ENCODE measurements around the gene VTN.
A peak's percentile ranks its signal among the peaks of the same experiment; 100 is the strongest.

Gene VTN

DNA sequence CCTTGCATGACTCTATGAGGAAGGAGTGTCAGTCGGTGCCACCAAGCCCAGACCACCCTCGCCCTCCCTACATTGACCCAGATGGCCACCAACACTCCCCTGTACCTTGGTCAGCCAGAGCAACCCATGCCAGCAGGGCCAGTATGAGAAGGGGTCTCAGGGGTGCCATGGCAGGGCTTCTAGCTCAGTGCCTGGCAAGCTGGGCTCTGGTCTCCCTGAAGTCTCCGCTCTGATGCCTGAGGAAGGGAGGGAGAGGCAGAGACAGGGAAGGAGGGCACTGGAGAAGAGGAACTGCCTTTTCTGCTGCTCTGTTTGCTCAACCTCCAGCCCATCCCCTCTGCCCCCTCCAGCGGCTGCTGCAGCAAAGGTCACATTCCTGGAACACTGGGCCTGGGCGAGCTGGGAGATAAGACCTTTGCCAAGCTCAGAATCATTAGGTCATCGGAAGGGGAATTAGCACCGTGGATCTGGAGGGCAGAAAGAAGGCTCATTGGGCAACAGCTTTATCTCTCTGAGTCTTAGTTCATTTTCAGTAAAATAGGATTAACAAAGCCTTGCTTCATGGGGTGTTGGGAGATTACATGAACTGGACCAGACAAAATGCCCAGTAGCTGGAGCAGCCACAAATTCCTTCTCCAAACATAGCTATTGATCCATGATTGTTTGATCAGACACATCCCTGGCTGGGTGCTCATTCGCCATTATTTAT is at the start of gene VTN:
Gene VTN, minus strand, starts transcription at position 273 of the 709 bp plus-strand sequence. Its CDS starts 104 bp downstream, at position 169.
- peak; percentile 56 for DNase-seq (ENCODE audit: low spot score)

GRCh38 chr17:28416703-28417311 is 46.7 kb upstream of the VTN start:
- peak; percentile 76 for DNase-seq (ENCODE audit: low spot score)

DNA sequence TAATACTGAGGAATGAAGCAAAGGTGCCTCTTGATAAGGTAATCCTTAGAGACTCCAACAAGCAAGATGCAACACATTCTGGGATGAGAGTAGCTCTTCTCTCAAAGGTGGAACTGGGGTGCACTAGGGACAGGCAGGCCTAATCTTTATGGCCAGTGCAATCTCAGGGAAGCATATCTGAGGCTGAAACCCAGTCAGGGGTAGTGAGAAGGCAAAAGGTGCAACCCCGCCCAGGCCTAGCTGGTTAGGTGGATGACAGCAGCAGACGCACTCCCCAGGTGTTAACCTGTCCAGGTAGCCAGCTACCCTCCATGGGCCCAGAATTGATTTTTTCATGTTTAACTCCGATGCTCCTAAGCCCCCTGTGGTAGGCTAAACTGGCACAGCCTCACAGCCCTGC is 45.8 kb upstream of the VTN start:
- DNase-seq (ENCODE audit: low spot score), result no peak

DNA sequence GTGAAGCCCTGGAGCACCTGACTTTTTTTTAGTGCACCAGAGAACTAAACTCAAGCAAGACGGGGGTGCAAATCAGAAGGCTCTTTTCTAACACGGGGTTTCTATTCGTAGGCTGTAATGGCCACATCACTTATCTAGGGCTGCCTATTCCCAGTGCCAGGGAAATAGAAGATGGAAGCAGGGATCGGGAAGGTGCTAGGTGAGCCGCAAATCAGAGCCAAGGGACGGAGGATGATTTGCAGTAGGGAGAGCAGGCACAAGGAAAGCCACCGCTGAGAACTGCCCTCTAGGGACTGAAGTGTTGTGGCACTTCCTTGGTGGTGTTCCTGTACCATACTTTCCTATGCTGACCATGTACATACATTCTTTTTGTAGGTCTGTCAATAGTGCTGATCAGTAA is 43.7 kb upstream of the VTN start:
- DNase-seq (ENCODE audit: low spot score), result no peak

DNA sequence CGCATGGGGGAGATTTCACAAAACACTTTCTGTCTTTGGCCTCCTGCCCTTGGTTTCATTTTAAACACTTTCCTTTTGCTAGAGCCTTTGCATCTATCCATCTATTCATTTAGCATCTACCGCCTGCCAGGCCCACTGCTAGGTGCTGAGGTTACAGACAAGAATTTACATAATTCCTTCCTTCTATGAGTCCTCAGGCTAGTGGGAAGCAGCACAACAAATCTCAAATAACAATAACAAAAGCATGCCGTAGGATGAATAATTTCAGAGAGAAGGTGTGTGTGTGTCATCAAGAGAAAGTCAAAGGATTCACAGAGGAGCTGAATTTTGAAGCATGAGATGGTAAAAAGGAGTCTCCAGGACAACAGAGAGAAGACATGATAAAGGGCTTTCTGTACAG is 42.0 kb upstream of the VTN start:
- no peak for DNase-seq (ENCODE audit: low spot score)

DNA sequence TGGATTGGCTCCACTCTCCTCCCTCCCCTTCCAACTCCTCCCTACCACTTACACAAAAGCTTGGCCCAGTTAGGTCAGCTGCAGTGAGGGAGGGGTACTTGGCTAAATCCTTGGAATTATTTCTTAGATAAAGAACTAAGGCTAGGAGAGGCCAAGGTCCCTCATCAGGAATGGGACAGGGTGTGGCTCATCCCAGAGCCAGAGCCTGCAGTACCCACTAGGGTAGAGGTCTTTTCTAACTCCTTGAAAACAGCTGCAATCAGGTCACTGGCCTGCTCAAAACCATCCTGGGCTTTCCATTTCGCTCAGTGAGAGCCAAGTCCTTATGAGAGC is 37.8 kb upstream of the VTN start:
- no peak for DNase-seq (ENCODE audit: low spot score)

DNA sequence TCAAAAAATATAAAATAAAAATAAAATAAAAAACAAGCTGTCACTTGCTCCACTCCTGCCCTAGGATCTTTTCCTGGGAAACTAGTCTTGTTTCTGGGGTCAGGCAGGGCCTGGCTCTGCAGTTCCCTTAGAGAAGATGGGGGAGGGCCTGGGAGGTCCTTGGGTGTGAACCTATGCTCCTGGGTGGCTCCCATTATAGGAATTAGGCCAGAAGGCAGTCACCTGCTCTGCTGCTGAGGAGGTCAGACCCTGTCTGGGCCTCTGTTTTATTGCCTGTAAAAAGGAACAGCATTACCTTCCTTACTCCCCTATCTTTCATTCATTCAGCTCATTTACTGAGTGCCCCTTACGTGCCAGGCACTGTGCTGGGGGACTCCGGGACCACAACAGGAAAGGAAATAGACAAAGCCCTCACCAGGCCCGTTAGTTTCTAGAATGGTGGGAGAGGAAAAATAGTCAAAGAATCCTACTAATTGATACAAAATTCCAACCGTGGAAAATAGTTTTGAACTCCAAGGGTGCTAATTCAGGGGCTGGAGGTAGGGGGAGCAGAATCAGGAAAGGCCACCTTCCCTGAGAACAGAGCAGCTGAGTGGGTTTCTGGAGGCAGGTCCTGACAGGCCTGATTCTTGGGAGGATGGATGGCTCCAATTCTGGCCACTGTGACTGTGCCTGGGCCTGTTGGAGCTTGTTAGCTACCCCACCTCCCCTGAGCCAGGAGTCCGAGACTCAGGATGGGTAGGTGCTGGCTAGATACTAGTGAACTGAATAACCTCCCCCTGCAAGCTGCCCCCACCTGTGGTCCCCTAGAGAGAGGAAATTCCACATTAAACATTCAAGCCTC is 37.2 kb upstream of the VTN start:
- DNase-seq (ENCODE audit: low spot score), result peak; percentile 85

GRCh38 chr17:28406473-28406814 is 36.3 kb upstream of the VTN start:
- peak; percentile 55 for DNase-seq (ENCODE audit: low spot score)

- peak; percentile 82 for DNase-seq (ENCODE audit: low spot score)
These were observed 35.7 kb upstream of the VTN start, which contains the start of gene SLC46A1 for GRCh38 chr17:28405632-28406472. SLC46A1 (minus strand) TSS chr17:28406212; CDS start chr17:28406114, 98 bp downstream.

- peak; percentile 50 for DNase-seq (ENCODE audit: low spot score)
These were observed 34.9 kb upstream of the VTN start for GRCh38 chr17:28404812-28405570.

DNA sequence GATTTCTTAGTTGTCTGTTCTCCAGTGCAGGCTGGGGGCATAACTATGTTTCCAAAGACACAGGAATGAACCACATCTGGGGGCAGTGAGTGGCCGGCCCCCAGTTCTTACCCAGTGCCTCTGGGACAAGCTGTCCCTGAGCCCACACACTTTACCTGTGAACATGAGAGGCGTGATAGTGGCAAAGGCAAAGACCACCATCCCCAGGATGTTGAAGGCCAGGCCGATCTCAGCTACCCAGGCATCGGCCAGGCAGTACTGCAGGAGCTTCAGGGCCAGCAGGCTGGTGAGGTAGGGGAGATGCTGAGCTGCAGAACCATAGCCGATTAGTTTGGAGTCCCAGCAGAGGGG is 34.3 kb upstream of the VTN start:
- DNase-seq (ENCODE audit: low spot score), result no peak

DNA sequence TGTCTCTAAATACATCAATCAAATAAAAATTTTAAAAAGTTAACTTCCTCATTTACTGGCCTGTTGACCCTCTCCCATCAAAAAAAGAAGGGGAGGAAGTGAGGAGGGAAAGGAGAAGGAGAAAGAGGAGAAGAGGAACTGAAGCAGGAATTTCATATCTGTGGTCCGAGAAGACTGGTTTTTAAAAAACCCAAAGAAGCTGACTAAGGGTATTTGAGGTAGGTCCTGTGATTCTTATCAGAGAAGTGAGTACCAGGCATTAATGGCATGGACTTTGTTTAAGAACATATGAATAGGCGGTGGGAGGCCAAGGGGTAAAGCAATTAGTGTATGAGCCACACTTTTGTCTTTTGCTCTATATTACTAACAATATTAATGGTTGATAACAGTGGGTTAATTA is 33.9 kb upstream of the VTN start:
- DNase-seq (ENCODE audit: low spot score), result no peak

GRCh38 chr17:28402844-28403243 is 32.7 kb upstream of the VTN start:
- no peak for DNase-seq (ENCODE audit: low spot score)

DNA sequence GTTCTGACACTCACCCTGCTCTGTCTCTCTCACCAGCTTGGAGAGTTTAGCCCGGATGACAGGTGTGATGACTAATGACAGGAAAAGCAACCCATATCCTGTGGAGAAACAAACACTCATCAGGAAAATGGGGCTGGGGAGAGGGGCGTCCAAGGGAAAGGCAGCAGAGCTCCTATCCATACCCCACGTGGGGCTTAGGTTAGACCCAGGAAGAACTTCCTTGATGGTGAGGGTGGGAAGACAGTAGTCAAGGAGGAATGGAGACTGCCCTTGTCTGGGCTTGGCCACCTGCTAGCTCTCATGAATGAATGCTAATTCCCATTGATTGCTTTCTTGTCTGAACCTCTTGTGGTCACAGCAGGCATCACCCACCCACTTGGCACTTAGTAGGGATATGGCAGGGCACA is 32.1 kb upstream of the VTN start:
- DNase-seq (ENCODE audit: low spot score), result no peak

DNA sequence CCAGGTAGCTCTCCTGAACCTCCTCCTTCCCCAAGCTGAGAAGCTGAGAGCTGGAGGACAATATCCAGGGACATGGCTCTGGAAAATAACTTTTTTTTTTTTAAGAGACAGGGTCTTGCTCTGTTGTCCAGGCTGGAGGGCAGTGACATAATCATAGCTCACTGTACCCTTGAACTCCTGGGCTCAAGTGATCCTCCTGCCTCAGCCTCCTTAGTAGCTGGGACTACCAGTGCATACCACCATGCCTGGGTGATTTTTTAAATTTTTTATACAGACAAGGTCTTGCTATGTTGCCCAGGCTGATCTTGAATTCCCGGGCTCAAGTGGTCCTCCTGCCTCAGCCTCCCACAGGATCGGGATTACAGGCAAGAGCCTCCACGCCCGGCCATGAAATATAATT is 29.7 kb upstream of the VTN start:
- no peak for DNase-seq (ENCODE audit: low spot score)

DNA sequence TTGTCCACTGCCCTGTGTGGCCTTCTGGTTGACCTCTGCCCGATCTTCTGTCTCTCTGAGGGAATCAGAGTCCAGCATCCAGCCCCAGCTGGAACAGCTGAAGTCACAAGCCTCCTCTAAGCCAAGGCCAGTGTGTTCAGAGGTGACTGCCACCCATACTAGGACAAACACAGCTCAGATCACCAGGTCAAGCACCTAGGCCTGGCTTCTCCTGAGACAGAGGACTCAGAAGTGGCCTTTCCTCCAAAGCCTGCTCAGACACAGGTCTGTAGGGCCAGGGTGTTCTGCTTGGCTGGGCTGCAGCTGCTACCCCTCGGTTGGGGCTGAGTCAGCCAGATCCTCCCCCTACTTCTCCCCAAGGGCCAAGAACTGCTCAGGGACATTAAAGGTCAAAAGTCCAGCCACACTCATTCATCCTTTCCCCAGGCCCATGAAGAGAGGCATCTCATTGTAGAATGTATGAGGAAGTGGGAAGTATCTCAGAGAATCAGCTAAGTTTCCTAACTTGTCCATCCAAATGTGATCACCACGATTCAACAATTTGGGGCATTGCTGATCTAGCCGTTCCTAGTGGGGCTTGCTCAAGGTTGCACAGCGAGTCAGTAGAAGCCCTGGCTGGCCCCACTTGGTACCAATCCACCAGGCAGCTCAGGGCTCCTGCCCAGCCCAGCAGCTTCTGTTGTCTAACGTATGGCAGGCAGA is 28.3 kb upstream of the VTN start:
- DNase-seq (ENCODE audit: low spot score), result no peak

DNA sequence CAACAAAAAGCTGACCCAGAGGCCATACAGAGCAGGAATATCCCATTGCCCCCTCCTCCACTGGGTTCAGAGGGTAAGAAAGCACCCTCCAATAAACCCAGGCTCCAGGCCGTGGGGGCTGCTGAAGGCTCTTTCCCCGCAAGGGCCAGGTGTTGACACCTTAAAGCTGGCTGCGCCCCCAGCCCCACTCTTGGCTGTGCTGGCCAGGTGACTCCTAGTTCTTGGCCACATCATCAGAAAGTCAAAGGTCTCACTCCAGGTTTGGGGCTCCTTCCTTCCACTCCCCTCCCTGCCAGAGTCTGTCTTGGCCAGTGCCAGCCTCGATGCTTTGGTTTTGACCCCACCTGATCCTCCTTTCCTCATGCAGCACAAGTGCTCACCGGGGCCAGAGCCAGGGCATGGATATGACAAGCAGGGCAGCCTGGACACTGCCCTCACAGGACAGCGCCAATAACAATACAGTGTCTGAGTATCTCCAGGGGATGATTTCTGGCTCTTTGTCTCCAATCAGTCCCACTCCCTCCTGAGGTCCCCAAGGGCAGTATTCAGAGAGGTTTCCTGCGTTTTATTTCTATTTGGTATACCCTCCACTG is 27.7 kb upstream of the VTN start:
- DNase-seq (ENCODE audit: low spot score), result no peak

DNA sequence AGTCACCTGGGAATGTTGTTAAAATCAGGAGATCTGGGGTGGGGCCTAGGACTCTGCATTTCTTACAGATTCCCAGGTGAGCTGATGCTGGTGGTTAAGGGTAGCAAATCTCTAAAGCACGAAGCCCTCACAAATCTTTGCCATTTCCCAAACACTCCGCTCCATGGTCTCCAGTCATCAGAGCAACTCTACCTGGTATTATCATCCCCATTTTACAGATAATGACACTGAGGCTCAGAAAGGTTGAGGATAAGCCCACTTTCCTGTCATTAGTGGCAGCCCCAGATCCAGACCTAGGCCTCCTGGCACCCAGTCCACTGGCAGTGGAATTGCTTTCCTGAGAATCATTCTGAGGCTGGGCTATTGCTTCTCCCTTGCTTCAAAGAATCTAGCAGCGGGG is 27.2 kb upstream of the VTN start:
- no peak for DNase-seq (ENCODE audit: low spot score)

GRCh38 chr17:28396635-28397239 is 26.6 kb upstream of the VTN start:
- no peak for DNase-seq (ENCODE audit: low spot score)

- no peak for DNase-seq (ENCODE audit: low spot score)
These were observed 25.9 kb upstream of the VTN start for GRCh38 chr17:28395968-28396367.

All from cerebellar cortex (tissue), 1 donor.